Bronchial epithelial cell (primary cell): Measurements from ENCODE around the gene PPP1R12C. TPM values are rescaled to one million over a fixed set of nuclear protein-coding genes. Genes with fewer than 3 reads are reported as not detected.

Source experiments
- DNase-seq: peaks from one replicate; pipeline ENCODE4 v3.0.0-alpha.2; 2010; ENCODE audit warnings: low read depth
- FAIRE-seq: peaks from 2 replicates; lab custom pipeline; 2011; peaks lifted over from hg19 to GRCh38; lab: Jason Lieb, UNC
- H3K27me3 ChIP-seq: 2 replicates; pipeline ENCODE4 v1.5.1; 2011; ENCODE audit warnings: low read length; ENCODE audit not compliant: control insufficient read depth, insufficient read depth
- H3K36me3 ChIP-seq: 2 replicates; pipeline ENCODE4 v1.5.1; 2011; ENCODE audit warnings: low read length; ENCODE audit not compliant: control insufficient read depth, insufficient read depth
- H3K4me3 ChIP-seq: 2 replicates; pipeline ENCODE4 v1.5.1; 2011; ENCODE audit warnings: mild to moderate bottlenecking, low read depth, low read length, control low read depth
- total RNA-seq: library from RNA; depleted of rRNA; stranded (reverse); fragments of >200 nt; gene quantifications from 2 replicates; pipeline ENCODE4 v1.2.1, GENCODE V29; 2014
- TF ChIP-seq, protein P1 (sequence below): IDR thresholded peaks from 2 replicates; pipeline ENCODE4 v1.5.1; 2011; ENCODE audit warnings: mild to moderate bottlenecking, moderate library complexity, low read length, control low read depth, inconsistent platforms; ENCODE audit not compliant: insufficient read depth, severe bottlenecking

PPP1R12C gene
- total RNA-seq, 1 donor from 2014 or later: 22.9 TPM

- Histone ChIP-seq H3K4me3 (no peak overlapping the region), H3K27me3 (no peaks in the 10 kb centered on the region), H3K36me3 (peaks cover 26% of the 10 kb centered on the region)
- FAIRE-seq (no peak), DNase-seq (no peak)
- TF ChIP-seq, protein P1, sequence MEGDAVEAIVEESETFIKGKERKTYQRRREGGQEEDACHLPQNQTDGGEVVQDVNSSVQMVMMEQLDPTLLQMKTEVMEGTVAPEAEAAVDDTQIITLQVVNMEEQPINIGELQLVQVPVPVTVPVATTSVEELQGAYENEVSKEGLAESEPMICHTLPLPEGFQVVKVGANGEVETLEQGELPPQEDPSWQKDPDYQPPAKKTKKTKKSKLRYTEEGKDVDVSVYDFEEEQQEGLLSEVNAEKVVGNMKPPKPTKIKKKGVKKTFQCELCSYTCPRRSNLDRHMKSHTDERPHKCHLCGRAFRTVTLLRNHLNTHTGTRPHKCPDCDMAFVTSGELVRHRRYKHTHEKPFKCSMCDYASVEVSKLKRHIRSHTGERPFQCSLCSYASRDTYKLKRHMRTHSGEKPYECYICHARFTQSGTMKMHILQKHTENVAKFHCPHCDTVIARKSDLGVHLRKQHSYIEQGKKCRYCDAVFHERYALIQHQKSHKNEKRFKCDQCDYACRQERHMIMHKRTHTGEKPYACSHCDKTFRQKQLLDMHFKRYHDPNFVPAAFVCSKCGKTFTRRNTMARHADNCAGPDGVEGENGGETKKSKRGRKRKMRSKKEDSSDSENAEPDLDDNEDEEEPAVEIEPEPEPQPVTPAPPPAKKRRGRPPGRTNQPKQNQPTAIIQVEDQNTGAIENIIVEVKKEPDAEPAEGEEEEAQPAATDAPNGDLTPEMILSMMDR: no peak
Measured at GRCh38 chr19:55095260-55096060, 22.0 kb downstream of the PPP1R12C start.

DNA sequence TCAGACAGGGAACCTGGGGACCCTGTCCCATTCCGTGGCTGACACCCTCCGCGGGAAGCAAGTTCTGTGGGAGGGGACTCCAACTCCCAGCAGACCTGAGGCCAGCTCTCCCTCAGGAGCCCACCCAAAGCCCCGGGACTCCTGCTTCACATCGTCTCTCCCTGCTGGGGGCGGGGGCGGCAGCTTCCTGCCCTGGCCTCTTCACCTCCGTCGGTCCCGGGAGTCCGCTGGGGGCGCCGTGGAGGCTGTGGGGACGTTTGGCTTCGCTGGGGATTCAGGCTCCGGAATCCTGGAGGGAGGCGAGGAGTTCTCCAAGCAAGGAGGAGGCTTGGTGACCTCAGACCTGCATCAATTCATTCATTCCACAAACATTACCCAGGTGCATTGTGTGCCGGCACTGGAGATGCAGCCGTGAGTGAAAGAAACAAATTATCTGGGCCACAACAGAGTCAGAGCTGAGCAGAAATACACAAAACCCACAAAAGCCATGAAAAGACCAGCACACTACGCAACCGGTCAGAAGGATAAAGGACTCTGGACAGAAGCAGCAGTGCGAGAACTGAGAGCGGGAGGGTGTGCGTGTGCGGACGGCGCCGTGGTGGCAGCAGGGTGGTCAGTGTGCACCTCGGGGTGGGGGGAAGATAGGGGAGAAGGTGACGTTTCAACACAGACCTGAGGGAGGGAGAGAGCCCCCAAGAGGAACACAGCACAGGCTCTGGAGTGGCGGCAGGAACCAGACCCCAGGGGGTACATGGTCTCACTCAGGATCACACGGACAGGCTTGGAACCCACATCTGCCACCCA, 22.8 kb downstream of the PPP1R12C start:
- FAIRE-seq: peak; percentile 85
- H3K4me3 ChIP-seq: no peak overlapping the region
- no peak for DNase-seq
- H3K27me3 ChIP-seq: no peaks in the 10 kb centered on the region
- TF ChIP-seq, protein P1: no peak
- peaks cover 25% of the 10 kb centered on the region for H3K36me3 ChIP-seq

- Histone ChIP-seq H3K4me3 (no peak overlapping the region), H3K36me3 (peaks cover 22% of the 10 kb centered on the region), H3K27me3 (no peaks in the 10 kb centered on the region)
- TF ChIP-seq, protein P1: no peak
- DNase-seq (no peak), FAIRE-seq (no peak)
Measured at GRCh38 chr19:55092423-55093318, 24.8 kb downstream of the PPP1R12C start.

GRCh38 chr19:55091955-55092354, 25.5 kb downstream of the PPP1R12C start:
- Histone ChIP-seq H3K4me3 (no peak overlapping the region), H3K27me3 (no peaks in the 10 kb centered on the region), H3K36me3 (peaks cover 22% of the 10 kb centered on the region)
- DNase-seq (no peak), FAIRE-seq (no peak)
- TF ChIP-seq, protein P1: no peak

GRCh38 chr19:55091126-55091910, 26.1 kb downstream of the PPP1R12C start:
- TF ChIP-seq, protein P1: no peak
- no peak for FAIRE-seq

More at GRCh38 chr19:55091126-55091910, 26.1 kb downstream of the PPP1R12C start:
- H3K4me3 ChIP-seq: no peak overlapping the region
- no peak for DNase-seq
- H3K27me3 ChIP-seq: no peaks in the 10 kb centered on the region
- H3K36me3 ChIP-seq: peaks cover 22% of the 10 kb centered on the region
